Panc1 (cell line): Measurements from ENCODE around the gene SLC9B1.

ENCODE experiments used
- CTCF ChIP-seq: fragments of 450-650 bp; IDR thresholded peaks from 2 replicates; pipeline ENCODE4 v1.5.1; 2017; ENCODE audit warnings: mild to moderate bottlenecking
- POLR2AphosphoS5 ChIP-seq: IDR thresholded peaks from 2 replicates; pipeline ENCODE4 v1.6.1; 2012; ENCODE audit warnings: mild to moderate bottlenecking, low read depth, low read length, moderate library complexity
- REST ChIP-seq, 2 experiments: IDR thresholded peaks; 2 replicates each; pipeline ENCODE4 v1.6.1; 2011 to 2012; ENCODE audit warnings: low read depth in 2 of 2, control low read depth in 1 of 2, low read length in 1 of 2, mild to moderate bottlenecking in 1 of 2, moderate library complexity in 1 of 2; ENCODE audit not compliant: insufficient read depth in 1 of 2
- TCF7L2 ChIP-seq: IDR thresholded peaks from 2 replicates; pipeline ENCODE4 v1.6.1; 2011; ENCODE audit warnings: mild to moderate bottlenecking, low read depth, low read length, inconsistent platforms

DNA sequence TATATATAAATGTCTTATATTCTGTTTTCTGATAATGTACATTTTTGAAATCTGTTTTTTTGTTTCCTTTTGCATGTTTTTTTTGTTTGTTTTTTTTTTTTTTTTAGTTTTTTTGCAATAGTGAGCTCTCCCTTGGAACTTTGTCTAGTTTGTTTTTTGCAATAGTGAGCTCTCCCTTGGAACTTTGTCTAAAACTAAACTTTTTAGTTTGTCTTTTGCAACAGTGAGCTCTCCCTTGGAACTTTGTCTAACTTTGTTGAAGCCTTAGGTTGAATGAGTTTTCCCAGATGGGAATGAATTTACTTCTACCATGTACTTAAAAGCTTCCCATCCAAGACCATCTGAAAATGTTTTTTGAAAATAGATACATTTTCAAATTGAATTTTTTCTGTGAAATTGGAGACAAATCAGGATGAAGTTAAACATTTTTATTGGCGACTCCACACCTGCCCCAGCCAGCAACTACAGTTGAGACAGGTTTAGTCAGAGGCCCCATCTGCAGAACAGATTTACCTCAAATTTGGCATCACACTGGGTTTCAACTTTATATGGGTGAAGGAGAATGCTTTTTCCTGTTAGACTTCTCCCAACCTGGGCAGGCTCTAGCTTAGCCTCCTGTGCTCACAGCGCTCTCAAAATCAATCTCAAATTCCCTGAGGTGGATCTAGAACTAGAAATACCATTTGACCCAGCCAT, 41.1 kb upstream of the SLC9B1 start:
- TF ChIP-seq CTCF (no peak), TCF7L2 (no peak), POLR2AphosphoS5 (no peak), REST (IDR thresholded peaks at IDR 0.05; ENCODE audit: insufficient read depth in 1 of 2, low read depth in 2 of 2, low read length in 1 of 2) (no peak)
